T-helper 2 cell treated with Interferon-gamma antibody and Interleukin-4, amounts not matched to agents 5 μg/mL and 100 μg/mL, for 36 hours (primary cell): ENCODE data around the gene KDM6B.

ENCODE experiments used
- DNase-seq: peaks from one replicate; pipeline ENCODE4 v3.0.0; 2021; ENCODE audit warnings: low spot score
- H3K27ac Mint-ChIP-seq: one replicate; pipeline ENCODE4 v1.8.0; 2021; ENCODE audit warnings: mild to moderate bottlenecking, mixed read lengths
- H3K27me3 Mint-ChIP-seq: one replicate; pipeline ENCODE4 v1.8.0; 2021; ENCODE audit warnings: low read depth, mixed read lengths
- H3K36me3 Mint-ChIP-seq: one replicate; pipeline ENCODE4 v1.8.0; 2021; ENCODE audit warnings: low read depth, mixed read lengths
- H3K4me1 Mint-ChIP-seq: one replicate; pipeline ENCODE4 v1.8.0; 2021; ENCODE audit warnings: low read depth, mixed read lengths
- H3K4me3 Mint-ChIP-seq: one replicate; pipeline ENCODE4 v1.8.0; 2022; ENCODE audit warnings: mild to moderate bottlenecking, moderate library complexity, mixed read lengths
- H3K9me3 Mint-ChIP-seq: one replicate; pipeline ENCODE4 v1.8.0; 2021; ENCODE audit warnings: mixed read lengths

The KDM6B gene

DNA sequence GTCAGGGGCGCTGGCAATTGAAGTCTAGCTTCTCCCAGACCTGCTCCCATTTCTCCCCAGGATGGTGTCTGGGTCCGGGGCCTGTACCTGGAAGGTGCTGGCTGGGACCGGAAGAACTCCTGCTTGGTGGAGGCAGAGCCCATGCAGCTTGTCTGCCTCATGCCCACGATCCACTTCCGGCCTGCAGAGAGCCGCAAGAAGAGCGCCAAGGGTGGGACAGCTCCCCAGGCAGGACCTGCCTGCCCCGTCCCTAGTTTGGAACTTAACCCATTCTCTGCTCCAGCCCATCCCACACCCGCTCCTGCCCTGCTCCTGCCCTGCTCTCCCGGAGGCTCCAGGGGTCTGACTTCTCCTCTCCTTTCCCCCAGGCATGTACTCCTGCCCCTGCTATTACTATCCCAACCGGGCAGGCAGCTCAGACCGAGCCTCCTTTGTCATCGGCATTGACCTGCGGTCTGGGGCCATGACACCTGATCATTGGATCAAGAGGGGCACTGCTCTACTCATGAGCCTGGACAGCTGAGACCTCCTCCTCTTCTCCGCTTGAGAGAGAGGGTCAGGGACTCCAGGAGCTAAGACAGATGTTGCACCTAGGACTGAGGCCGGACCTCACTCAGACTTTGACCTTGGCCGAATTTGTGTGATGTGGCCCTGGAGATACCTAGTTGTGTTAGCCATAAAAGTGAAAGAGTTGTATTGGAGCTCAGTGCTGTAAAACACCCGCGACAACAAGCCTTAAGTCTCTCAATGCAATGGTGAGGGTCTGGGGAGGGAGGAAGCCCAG lies 814 bp upstream of the KDM6B start:
- Mint-ChIP-seq H3K4me1 (peaks cover 30% of the 10 kb centered on the region), H3K4me3 (peak overlapping the region; percentile 88), H3K36me3 (no peaks in the 10 kb centered on the region), H3K27me3 (peaks cover 18% of the 10 kb centered on the region), H3K9me3 (no peaks in the 10 kb centered on the region), H3K27ac (peak overlapping the region; percentile 94)
- no peak for DNase-seq

DNA sequence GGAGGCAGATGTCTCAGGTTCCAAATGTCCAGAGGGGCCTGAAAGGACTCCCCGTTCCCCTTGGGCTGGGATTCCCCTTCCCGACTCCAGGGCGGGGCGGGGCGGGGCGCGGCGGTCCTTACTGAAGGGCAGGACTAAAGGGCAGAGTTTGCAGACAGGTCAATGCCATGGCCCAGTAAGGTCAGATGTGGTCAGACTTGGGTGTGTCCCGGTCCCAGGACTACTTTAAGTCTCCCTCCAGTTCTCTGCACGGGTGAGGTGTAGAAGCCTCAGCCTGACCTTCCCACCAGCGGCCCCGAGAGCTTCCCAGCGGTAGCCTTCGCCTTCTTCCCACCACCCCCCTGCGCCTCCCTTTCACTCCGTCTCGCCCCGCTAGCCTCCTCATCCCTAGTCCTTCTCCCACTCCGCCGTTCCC lies 532 bp downstream of the KDM6B start:
- peak; percentile 35 for DNase-seq
- no peaks in the 10 kb centered on the region for H3K9me3 Mint-ChIP-seq
- H3K4me3 Mint-ChIP-seq, result peak overlapping the region; percentile 88
- H3K4me1 Mint-ChIP-seq, result peaks cover 42% of the 10 kb centered on the region
- peak overlapping the region; percentile 94 for H3K27ac Mint-ChIP-seq
- no peaks in the 10 kb centered on the region for H3K36me3 Mint-ChIP-seq
- peaks cover 13% of the 10 kb centered on the region for H3K27me3 Mint-ChIP-seq

DNA sequence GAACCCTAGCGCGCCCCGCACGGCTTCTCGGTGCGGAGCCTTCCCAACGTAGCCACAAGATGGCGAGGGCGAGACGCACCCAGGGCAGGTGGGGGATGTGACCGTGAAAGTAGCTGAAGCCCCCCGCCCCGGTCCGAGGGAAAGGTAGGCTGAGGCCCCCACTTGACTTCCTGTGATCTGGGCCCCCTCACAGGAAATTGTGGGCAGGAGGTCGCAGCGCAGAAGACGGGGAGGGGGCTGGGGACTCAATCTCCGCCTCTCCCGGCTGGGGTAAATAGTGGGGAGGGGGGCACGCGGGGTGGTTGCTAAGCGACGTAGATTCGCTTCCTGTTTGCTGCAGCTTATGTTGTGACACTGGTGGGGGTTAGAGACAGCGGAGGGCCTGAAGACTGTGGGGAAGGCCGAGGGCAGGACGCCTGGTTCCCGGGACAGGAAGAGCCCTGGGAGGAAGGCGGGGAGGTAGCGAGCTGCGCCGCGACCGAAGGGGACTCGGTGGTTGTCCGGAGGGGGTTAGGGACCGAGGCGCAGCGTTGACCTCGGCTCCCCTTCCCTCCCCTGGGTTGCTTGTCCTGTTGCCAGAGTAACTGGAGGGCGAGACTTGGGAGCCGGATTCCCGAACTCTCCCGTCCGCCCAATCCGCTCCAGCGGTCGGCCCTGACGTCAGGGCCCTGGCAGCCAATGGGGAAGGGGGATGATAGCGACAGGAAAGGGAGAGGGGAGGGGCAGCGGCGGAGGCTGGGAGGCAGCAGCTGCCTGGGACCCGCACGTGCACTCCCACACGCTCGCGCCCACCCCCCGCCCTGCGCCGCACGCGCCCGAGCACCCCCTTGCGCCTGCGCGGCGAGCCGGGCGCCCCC lies 1.2 kb downstream of the KDM6B start:
- H3K27me3 Mint-ChIP-seq, result peaks cover 11% of the 10 kb centered on the region
- peaks cover 46% of the 10 kb centered on the region for H3K4me1 Mint-ChIP-seq
- H3K36me3 Mint-ChIP-seq, result no peaks in the 10 kb centered on the region
- H3K9me3 Mint-ChIP-seq, result no peaks in the 10 kb centered on the region
- H3K4me3 Mint-ChIP-seq, result peak overlapping the region; percentile 88
- H3K27ac Mint-ChIP-seq, result peak overlapping the region; percentile 94
- peak; percentile 80 for DNase-seq

DNA sequence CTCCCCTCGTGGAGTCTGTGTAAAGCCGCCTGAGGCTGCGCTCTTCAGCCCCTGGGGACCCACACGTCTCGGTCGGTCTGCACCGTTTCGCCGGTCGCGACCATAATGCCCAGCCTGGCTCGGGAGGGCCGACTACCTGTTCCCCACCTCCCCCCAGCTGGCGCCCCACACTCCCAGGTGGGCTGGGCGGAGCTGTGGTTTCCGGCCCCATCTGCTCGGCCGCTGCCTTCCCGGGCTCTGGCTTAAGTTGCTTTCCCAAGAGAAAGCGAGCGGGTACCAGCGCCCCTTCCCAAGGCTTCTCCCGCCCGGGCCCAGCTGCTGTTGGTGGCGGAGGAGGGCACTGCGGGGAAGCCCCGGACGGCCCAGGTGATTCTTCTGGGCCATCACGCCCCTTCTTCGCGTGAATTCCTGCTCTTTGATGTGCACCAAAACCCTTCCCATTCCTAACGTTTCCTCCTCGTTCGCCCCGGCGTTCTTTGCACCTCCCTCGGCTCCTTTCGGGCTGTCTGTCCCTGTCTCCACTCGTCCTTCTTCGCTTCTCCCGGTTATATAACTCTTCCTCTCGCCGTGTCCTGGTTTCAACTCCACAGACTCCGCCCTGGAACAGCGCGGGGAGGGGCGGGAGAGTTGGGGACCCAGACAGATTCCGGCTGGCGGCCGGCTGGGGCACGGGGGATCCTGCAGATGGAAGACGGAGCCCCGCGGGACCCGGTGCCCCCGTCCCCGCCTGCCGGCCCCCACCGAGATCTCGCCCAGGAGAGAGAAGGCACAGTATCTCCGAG lies 2.0 kb downstream of the KDM6B start:
- Mint-ChIP-seq H3K4me3 (peak overlapping the region; percentile 88), H3K9me3 (no peaks in the 10 kb centered on the region), H3K36me3 (no peaks in the 10 kb centered on the region), H3K4me1 (peaks cover 52% of the 10 kb centered on the region), H3K27ac (peak overlapping the region; percentile 70), H3K27me3 (peaks cover 6% of the 10 kb centered on the region)
- no peak for DNase-seq

DNA sequence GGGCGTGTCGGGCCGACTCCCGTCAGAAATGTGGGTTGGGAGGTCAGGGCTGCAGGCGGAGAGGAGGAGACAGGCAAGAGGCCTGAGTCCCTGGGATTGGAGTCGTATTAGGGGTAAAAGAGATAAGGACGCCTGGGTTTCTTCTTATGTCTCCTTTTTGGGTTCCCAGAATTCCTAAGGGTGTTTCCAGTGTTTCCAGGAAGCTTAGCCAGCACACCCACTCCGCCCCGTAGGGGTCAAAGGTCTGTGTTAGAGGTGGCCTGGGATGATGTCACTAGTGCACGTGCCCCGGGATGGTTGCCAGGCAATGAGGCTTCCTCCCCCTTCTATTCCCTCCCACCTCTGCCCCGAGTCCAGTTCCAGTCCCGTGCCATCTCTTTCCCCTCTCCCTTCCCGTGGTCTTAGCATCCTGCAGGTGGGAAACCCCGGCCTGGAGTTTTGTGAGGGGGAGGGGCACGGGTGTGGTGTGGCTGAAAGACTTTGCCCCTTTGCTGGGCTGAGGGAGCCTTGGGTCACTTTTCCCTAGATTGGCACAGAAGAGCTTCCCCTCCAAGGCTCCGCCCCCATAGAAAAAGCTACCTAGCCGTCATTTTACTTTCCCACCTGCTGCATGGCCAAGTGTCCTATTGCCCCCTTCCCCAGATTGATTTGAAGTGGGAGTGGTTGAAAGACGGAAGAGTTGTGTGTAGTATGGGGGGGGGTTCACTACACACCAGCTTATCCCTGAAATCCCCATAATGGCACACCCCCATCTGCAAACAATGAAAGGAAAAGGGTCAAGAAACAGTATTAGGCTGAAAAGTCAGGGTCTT lies 2.8 kb downstream of the KDM6B start:
- no peaks in the 10 kb centered on the region for H3K9me3 Mint-ChIP-seq
- H3K36me3 Mint-ChIP-seq, result no peaks in the 10 kb centered on the region
- H3K27ac Mint-ChIP-seq, result peak overlapping the region; percentile 70
- peaks cover 57% of the 10 kb centered on the region for H3K4me1 Mint-ChIP-seq
- peak; percentile 48 for DNase-seq
- H3K27me3 Mint-ChIP-seq, result peaks cover 6% of the 10 kb centered on the region
- H3K4me3 Mint-ChIP-seq, result peak overlapping the region; percentile 88

DNA sequence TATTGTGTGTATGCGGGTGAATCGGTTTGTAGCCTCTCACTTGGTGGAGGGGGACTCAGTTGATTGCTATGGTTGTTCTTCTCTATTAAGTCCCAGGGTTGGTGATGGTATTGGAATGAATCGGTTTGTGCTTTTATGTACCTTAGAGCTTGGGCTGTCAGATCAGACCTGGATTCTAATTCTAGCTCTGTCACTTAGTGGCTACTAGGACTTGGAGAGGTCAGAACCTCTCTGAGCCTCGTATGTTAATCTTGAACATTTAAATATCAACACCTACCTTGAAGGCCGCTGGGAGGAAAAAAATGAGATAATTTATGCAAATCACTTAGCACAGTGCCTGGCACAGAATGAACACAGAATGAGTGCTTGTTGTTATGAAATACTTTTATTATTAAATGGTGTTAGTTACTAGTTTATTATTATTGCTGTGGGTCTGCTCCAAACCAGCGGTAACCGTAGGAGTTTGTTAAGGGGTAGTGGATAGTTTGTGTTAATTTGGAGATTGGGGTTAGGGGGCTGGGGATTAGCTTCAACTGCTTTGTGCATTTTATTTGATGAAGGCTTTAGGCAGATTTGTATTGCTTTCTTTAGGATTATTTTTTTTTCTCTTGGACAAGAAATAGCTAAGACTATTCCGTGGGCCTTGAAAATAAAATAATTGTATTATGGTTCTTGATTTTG lies 3.5 kb downstream of the KDM6B start:
- Mint-ChIP-seq H3K36me3 (no peaks in the 10 kb centered on the region), H3K4me3 (peak overlapping the region; percentile 88), H3K4me1 (peaks cover 62% of the 10 kb centered on the region), H3K27ac (peak overlapping the region; percentile 70), H3K27me3 (peaks cover 5% of the 10 kb centered on the region), H3K9me3 (no peaks in the 10 kb centered on the region)
- DNase-seq, result no peak

DNA sequence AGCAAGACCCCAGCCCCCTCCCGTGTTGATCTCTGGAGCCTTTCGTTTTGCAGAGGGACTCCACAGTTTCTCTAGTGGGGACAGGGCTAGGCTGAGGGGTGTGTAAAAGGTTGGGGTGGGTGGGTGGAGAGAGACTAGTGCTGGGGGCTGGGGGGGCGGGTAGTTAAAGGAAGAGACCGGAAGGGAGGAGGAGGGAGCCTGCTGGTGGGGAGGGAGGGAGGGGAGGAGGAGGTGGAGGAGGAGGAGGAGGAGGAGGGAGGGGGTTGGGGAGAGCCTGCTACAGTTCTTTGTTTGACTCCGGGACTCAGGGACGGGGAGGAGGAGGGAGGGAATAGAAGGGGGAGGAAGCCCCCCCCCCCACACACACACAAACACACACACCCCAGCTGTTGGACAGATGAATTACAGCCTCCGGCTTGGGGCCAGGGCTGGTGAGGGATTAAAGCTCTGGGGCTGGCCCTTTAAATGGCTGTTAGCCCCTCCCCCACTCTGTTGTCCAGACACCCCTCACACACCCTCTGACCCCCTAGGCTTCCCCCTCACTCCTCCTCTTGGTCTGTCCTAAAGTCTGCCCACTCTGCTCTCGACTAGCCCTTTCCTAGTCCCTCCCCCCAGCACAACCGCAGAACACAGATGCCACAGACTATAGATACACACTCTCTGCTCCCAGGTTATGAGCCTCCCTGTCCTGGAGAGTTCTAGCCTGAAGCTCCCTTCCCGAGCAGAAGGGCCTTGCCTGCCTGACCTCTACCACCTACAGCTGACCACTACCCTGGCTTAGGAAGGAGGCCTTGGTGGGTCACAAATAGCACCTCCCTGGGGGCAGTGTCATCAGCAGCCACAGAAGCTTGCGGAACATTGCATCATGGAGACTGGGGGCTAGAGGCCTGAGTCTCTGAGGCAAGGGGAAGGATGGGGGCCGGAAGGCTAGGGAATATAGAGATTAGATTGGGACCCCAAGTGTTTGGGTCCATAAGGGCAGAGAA lies 4.4 kb downstream of the KDM6B start:
- peaks cover 65% of the 10 kb centered on the region for H3K4me1 Mint-ChIP-seq
- H3K27ac Mint-ChIP-seq, result peak overlapping the region; percentile 71
- DNase-seq, result no peak
- H3K4me3 Mint-ChIP-seq, result peak overlapping the region; percentile 88
- no peaks in the 10 kb centered on the region for H3K9me3 Mint-ChIP-seq
- no peaks in the 10 kb centered on the region for H3K36me3 Mint-ChIP-seq
- peaks cover 3% of the 10 kb centered on the region for H3K27me3 Mint-ChIP-seq

DNA sequence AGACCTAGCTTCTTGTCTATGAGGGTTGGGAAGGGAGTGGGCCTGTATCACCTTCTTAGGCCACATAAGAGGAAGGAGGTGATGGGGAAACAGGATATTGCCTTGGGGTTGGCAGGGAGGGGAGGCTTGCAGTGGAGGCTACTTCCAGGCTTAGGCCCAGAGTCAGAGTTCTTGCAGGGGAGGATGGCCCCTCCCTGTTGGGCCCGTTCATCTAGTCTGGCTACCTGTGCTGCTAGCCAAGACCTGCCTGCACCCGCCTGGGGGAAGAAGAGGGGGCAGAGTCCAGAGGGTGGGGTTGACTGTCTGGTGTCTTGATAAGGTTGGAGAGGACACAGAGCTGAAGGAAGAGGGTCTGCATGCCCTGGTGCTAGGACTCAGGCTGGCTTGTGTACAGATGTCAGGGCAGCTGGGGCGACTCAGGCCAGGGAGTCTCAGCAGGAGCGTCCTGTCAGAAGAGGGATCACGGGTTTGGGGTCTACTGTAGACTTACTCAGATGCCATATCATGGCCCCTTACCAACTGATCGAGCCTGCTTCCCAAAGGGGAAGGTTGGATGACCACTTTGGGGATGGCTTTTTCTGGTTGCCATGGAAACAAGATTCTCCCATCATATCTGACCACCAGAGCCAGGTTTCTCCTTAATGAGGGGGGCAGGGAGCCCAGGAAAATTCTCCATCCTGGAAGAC lies 5.3 kb downstream of the KDM6B start:
- Mint-ChIP-seq H3K27ac (peak overlapping the region; percentile 54), H3K9me3 (no peaks in the 10 kb centered on the region), H3K36me3 (no peaks in the 10 kb centered on the region), H3K4me1 (peaks cover 62% of the 10 kb centered on the region), H3K27me3 (no peaks in the 10 kb centered on the region), H3K4me3 (peak overlapping the region; percentile 71)
- DNase-seq, result no peak

DNA sequence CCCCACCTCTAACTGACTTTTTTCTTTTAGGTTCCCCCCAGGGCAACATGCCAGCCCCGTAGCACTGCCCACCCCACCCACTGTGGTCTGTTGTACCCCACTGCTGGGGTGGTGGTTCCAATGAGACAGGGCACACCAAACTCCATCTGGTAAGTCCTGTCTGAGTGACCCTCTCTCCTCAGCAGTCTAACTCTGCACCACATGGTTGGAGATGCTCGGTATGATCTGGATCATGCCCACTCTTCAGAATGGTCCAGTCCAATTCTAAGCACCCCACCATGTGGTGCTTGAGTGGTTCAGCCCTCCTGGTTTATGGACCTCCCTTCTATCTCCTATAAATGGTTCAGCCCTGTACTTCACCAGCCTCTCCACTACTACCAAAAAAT lies 5.9 kb downstream of the KDM6B start:
- H3K4me1 Mint-ChIP-seq, result peaks cover 61% of the 10 kb centered on the region
- H3K9me3 Mint-ChIP-seq, result no peaks in the 10 kb centered on the region
- H3K36me3 Mint-ChIP-seq, result no peaks in the 10 kb centered on the region
- H3K27me3 Mint-ChIP-seq, result no peaks in the 10 kb centered on the region
- DNase-seq, result no peak
- H3K27ac Mint-ChIP-seq, result no peak overlapping the region
- peak overlapping the region; percentile 11 for H3K4me3 Mint-ChIP-seq

DNA sequence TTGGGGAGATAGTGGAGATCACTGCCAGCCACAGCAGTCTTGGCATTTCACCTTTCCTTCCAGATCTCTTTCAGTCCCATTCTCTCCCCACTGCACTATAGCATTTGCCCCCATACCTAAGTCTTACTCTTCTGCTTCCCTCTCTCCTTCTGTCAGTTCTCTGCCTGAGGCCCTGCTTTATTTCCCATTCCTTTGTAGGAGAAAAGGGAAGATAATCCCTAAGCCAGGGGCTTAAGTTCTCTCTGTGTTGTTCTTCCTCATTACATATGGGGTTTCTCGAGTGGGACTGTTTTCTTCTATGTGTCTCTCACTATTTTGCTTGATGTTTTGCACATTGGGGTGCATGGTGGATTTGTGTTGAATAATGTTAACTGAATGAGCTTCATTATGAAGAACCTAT lies 6.4 kb downstream of the KDM6B start:
- DNase-seq, result no peak
- Mint-ChIP-seq H3K36me3 (no peaks in the 10 kb centered on the region), H3K27me3 (no peaks in the 10 kb centered on the region), H3K27ac (peak overlapping the region; percentile 60), H3K4me3 (peak overlapping the region; percentile 85), H3K4me1 (peaks cover 59% of the 10 kb centered on the region), H3K9me3 (no peaks in the 10 kb centered on the region)

DNA sequence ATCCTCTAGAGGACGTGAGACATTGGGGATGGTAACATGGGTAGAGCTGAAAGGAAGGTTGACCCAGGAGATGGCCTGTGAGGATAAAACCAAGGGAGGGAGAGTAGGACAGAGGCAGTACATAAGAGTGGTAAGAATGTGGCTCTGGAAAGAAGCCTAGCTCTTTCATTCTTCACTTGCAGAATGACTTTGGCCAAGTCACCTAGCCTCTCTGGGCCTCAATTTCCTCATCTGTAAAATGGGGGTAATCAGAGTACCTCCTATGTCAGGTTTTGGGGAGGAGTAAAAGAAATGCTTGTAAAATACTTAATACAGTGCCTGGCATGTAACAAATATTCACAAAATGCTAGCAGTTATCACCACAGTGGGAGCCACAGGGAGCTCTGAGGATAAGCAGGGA lies 6.9 kb downstream of the KDM6B start:
- no peaks in the 10 kb centered on the region for H3K36me3 Mint-ChIP-seq
- H3K4me1 Mint-ChIP-seq, result peaks cover 62% of the 10 kb centered on the region

More for the DNA sequence above, 6.9 kb downstream of the KDM6B start:
- Mint-ChIP-seq H3K27me3 (no peaks in the 10 kb centered on the region), H3K27ac (peak overlapping the region; percentile 91), H3K4me3 (peak overlapping the region; percentile 85), H3K9me3 (no peaks in the 10 kb centered on the region)
- DNase-seq, result no peak
